T-helper 1 cell treated with Interleukin-12 subunit alpha and Interleukin-12 subunit beta and Interleukin-4 antibody, amounts not matched to agents 30 ng/mL and 1 ng/mL, for 36 hours (primary cell): ENCODE results near the gene PSMD13. TPM values are rescaled to one million over a fixed set of nuclear protein-coding genes. Genes with fewer than 3 reads are reported as not detected.

Experiments
- intact Hi-C: fragments of 100-400 bp; cut with micrococcal nuclease; formaldehyde crosslinking; loops from one replicate; pipeline ENCODE4 v1.15.1; 2024
- total RNA-seq: library from RNA; stranded (reverse); gene quantifications from 2 replicates; pipeline ENCODE4 v1.2.3, GENCODE V29; 2022

Gene PSMD13
- total RNA-seq, 1 donor from 2014 or later, result 199 TPM

GRCh38 chr11:296171-297050, 59.6 kb downstream of the PSMD13 start:
- intact Hi-C loops, result no loop called here

- intact Hi-C loops, result no loop called here
These were observed 60.3 kb downstream of the PSMD13 start for GRCh38 chr11:297051-297585.

- intact Hi-C loops, result no loop called here
These were observed 61.0 kb downstream of the PSMD13 start for GRCh38 chr11:297586-298405.

DNA sequence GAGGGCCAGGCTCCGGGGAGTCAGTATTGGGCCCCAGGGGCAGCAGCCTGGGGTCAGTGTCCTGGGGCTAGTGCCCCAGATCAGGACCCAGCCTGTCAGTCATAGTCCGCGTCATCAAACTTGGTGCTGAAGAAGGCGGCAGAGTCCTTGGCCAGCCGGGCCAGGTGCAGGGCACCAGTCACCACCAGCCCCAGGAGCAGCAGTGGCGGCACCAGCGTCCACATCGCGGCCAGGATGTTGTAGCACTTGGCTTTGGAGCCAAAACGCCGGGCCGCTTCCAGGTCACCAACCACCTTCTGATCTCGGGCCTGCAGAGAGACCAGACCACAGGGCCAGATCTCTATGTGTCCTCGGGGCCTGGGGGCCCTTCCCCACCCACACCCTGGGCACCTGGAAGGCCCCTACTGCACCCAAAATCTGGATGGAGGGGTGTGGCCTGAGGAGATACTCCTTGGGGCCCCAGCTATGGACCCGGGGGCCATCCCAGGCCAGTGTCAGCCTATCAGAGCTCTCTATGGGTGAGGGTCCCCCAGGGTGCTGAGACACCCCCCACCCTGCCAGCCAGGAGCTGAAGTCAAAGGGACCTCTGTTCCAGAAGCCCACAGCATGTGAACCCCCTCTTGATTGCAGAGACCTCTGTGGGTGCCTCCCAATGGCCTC, 61.8 kb downstream of the PSMD13 start:
- intact Hi-C loops, result no loop called here

- intact Hi-C loops, result no loop called here
These were observed 62.5 kb downstream of the PSMD13 start, which contains the start of gene IFITM5 for GRCh38 chr11:299081-299891. TSS of gene IFITM5 (minus strand) at chr11:299526. CDS start at chr11:299490, 36 bp downstream.

DNA sequence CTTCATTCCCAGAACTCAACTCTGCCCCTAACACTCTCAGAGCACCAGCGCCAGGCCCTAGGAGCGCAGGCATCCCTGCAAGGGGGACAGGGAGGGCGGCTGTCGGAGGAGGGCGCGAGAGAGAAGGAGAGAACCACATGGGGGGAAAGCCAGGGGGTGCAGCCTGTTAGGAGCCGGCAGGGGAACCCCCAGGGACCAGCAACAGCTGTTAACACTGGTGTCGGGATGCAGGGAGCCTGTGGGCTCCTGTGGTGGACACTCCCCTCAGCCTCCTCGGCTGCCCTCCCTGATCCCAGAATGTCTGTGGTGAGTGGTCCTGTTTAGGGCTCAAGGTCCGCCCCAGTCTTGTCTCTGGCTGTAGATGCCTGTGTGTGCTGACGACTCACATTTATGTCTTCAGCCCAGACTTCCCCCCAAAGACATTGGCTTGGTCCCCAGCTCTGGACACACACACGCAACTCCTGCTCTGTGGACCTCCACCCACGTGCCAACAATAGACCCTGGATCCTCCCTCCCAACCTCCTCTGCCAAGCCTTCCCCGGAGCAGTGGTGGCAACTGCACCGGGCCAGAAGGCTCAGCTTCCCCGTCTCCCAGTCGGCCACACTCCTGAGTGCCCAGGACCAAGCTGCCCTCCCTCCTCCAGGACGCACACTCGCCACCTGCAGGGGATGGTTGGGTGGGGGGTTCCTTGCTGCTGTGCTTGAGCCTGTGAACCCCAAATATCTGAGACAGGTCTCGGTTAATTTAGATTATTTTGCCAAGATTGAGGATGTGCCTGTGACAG, 63.4 kb downstream of the PSMD13 start:
- intact Hi-C loops, result no loop called here

Other genes starting within 250 kb of the PSMD13 start
- not detected in 2 replicates for gene SCGB1C1, start 43.9 kb upstream of the PSMD13 start, total RNA-seq
- gene BET1L, start 29.6 kb upstream of the PSMD13 start, total RNA-seq, result 37.5 and 40.1 TPM in 2 replicates
- 114 and 127 TPM in 2 replicates for gene RIC8A, start 29.3 kb upstream of the PSMD13 start, total RNA-seq
- 12.4 and 12.8 TPM in 2 replicates for gene SIRT3, start 634 bp upstream of the PSMD13 start, total RNA-seq
- gene NLRP6, start 41.4 kb downstream of the PSMD13 start, total RNA-seq, result 10.5 and 11.7 TPM in 2 replicates
- 235 and 236 TPM in 2 replicates for gene PGGHG, start 52.1 kb downstream of the PSMD13 start, total RNA-seq
- gene IFITM5, start 62.5 kb downstream of the PSMD13 start, total RNA-seq, result not detected in 2 replicates
- gene IFITM2, start 70.8 kb downstream of the PSMD13 start, total RNA-seq, result 1,271 and 1,339 TPM in 2 replicates
- 661 and 691 TPM in 2 replicates for gene IFITM1, start 77.1 kb downstream of the PSMD13 start, total RNA-seq
- 7.3 and 9.1 TPM in 2 replicates for gene IFITM3, start 83.9 kb downstream of the PSMD13 start, total RNA-seq
- 0.91 and 1.9 TPM in 2 replicates for gene B4GALNT4, start 132.5 kb downstream of the PSMD13 start, total RNA-seq
- not detected in 2 replicates for gene PKP3, start 157.2 kb downstream of the PSMD13 start, total RNA-seq
- 168 and 175 TPM in 2 replicates for gene SIGIRR, start 178.0 kb downstream of the PSMD13 start, total RNA-seq
- 77.6 and 84.4 TPM in 2 replicates for gene ANO9, start 205.0 kb downstream of the PSMD13 start, total RNA-seq
- gene PTDSS2, start 213.3 kb downstream of the PSMD13 start, total RNA-seq, result 24.9 and 30.8 TPM in 2 replicates